HG02588 (cell line): ENCODE data around the gene RPH3AL.
"Not testable (repeated sequence)": the region's sequence is repeated elsewhere in the genome, so short reads cannot be mapped to it uniquely, and the experiment has no call there.

Source experiments
- ATAC-seq: cut with Tn5 transposase; IDR thresholded peaks from one replicate; pipeline ENCODE4 v1.9.1; 2021; ENCODE audit warnings: mild to moderate bottlenecking, moderate library complexity; ENCODE audit not compliant: unreplicated experiment

Gene RPH3AL

DNA sequence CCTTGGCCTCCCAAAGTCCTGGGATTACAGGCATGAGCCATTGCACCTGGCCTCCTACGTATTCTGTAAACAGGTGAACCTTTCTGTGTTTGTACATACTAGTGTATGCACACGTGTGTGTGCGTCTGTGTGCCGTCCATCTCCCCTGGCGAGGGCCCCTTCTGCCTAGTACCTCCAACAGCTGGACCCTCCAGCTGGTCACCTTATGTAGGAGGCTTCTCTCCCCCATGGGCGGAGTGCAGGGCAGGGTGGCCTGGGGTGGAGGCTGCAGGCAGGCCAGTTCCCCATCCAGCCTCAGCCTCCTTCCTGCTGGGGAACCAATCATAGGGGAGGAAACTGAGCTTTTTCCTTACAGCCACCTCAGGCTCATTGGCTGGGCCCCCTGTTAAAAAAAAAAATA is 146.8 kb downstream of the RPH3AL start:
- ATAC-seq, result no peak

DNA sequence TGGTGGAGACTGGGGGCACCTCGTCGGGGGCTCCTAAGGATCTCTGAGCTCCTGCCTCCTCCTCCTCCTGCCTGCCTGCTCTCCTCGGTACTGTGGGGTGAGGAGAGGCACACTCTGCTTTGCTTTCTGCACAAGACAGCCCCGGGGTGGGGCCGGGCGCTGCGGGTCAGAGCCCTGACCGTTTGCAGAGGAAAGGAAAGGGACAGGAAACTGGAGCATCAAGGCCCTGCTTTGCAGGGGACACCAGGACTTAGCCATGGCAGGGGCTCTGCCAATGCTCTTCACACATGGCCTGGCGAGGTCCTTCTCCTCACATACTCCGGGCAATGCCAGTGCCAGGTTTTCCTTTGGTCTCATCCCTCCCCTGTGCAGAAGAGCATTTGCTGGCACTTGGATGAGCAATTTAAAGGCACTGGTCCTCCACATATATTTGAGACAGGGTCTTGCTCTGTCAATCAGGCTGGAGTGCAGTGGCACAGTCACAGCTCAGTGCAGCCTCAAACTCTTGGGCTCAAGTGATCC is 147.4 kb downstream of the RPH3AL start:
- no peak for ATAC-seq

DNA sequence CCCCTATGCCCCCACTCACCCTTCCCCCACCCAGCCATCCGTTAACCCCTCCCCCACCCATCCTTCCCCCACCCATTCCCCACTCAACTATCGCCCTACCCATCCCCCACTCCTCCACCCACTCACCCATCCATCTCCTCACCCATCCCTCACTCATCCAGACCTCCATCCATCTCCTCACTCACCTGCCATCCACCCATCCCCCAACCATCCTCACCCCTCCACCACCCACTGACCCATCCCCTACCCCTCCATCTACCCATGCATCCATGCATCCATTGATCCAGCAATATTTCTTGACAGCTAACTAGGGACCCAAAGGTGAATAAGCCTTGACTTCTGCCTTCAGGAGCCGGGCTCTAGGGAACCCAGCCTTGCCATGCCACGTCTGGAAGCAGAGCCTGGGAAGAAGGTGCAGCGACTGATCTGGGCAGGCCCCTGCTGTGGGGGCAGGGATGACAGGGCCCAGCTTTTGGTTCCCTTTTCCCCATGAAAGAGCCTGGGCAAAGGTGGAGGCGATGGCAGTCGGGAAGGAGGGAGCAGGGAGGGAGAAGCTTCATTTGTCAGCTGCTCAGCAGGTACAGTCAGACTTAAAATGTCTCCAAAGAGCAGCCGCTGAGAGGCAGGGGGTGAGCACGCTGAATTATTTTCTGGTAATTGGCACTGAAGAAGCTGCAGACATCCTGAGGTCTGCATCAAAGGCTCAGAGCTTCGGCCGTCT is 148.0 kb downstream of the RPH3AL start:
- ATAC-seq, result no peak

DNA sequence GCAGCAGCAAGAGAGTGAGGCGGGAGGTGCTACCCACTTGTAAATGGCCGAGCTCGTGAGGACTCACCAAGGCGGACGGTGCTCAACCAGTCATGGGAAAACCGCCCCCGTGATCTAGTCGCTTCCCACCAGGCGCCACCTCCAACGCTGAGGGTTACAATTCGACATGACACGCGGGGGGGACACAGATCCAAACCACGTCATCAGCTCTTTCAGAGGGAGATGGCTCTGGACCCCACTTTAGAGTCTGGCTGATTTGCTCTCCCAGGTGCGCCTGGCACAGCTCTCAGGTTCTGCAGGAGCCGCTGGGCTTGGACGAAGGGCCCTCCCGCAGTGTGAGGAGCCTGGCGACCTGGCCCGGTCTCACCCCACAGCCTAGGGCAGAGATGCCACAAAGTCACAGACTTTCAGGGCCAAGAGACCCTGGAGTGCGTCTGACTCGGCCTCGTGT is 150.1 kb downstream of the RPH3AL start:
- no peak for ATAC-seq

DNA sequence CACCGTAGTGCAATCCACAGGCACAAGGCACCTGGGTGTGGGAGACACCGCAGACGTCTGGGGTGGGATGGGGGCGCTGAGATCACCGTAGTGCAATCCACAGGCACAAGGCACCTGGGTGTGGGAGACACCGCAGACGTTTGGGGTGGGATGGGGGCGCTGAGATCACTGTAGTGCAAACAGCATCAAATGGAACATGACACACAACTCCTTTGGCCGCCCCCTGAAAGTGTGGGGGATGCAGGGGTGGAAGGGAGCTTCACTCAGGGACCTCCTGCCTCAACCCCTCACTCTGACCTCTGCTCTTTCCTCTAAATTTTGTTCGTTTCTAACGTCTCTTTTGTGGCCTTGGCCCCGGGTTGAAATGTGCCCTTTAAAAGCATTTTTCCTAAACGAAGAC is 150.9 kb downstream of the RPH3AL start:
- not testable (repeated sequence) for ATAC-seq

DNA sequence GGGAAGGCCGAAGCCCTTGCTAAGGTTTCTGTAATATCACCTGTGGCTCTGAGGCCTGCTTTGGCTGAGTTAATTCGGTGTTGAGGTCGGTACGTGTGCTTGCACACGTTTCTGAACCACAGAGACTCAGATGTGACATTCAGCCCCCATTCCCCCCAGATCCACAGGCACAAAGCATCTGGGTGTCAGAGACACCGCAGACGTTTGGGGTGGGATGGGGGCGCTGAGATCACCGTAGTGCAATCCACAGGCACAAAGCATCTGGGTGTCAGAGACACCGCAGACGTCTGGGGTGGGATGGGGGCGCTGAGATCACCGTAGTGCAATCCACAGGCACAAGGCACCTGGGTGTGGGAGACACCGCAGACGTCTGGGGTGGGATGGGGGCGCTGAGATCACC is 151.3 kb downstream of the RPH3AL start:
- not testable (repeated sequence) for ATAC-seq

DNA sequence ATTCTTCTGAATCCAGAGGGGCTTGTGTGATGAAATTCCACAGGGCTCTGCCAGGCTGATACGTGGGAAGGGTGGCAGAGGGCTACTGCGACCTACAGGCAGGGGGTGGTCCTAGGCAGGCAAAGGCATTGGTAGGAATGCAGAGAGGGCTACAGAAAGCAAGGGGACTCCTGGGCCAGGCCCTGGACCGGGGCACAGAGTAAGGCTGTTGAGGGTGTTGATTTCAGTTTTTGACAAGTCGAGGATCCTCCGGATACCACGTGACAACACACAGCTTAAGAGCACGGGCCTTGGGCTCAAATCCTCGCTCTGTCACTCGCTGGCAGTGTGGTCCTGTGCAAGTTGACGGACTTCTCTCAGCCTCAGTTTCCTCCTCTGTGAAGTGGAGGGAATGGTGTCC is 152.0 kb downstream of the RPH3AL start:
- ATAC-seq, result no peak

DNA sequence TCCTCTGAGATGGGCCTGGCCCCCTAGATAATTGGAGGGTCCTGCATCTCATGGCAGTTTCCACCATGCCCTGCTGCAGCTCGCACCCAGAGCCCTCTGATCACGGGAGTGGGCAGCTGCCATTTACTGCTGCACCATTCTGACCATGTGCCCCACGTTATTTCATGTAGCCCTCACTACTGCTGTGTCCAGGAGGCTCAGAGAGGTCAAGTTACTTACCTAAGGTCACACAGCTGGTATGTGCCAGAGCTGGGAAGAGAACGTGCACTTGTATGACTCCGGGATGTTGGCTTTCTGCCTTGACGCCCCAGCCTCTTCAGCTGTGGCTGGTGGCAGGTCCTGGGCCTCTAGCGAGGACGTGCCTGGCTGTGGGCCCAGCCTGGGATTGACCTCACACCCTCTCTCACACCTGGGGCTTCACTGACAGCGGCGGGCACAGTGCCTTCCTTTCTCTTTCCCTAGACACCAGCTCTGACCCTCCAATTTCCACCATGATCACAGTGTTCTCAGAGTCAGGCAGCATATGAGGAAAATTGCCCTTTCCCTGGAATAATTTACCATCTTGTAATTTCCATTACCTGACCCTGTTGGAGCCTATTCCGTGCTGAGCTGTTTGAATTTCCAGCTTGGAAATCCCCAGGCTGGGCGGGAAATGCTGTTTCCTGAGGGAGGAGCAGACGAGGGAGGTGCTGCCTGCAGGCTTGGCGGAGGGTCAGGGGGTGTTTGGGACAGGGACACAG is 152.6 kb downstream of the RPH3AL start:
- ATAC-seq, result no peak

DNA sequence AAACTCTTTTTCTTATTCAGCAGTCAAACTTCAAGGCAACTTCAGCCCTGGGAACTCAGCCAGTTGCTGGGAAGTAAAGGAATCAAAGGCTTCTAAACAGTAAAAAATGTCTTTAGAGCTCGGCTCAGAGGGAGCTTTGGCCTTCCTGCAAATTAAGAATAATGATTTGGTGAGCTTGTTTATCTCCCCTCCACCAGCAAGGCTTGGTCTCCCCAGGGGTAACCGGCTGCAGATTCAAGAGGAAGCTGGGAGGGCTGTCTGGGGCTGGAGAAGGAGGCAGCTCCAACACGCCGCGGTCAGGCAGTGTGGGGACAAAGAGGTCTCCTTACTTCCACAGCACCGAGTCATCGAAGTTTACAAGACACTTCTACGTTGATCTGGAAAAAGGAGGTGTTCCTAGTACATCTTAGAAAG is 153.4 kb downstream of the RPH3AL start:
- no peak for ATAC-seq

DNA sequence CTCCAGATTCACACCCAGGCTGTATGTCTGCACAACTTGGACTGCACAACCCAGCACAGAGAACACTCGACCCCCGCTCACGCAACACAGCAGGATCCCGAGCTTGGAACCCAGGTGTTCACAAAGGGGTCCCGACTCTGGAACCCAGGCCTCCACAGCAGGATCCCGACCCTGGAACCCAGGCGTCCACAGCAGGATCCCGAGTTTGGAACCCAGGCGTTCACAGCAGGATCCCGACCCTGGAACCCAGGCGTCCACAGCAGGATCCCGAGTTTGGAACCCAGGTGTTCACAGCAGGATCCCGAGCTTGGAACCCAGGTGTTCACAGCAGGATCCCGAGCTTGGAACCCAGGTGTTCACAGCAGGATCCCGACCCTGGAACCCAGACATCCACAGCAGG is 154.4 kb downstream of the RPH3AL start:
- ATAC-seq, result not testable (repeated sequence)

DNA sequence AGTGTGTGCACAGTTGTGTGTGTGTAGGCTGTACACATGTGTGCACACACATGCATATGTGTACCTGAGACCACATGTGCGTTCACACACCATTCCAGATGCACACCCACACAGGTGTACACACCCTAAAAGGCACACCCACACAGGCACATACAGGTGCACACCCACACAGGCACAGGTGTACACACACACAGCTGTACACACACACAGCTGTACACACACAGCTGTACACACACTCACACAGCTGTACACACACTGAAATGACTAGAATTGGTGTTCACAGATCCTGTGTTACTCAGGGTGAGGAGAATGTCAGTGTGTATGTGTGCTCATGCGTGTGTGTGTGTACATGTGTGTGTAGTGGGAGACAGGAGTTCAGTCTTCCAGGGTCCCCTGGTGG is 155.3 kb downstream of the RPH3AL start:
- no peak for ATAC-seq

DNA sequence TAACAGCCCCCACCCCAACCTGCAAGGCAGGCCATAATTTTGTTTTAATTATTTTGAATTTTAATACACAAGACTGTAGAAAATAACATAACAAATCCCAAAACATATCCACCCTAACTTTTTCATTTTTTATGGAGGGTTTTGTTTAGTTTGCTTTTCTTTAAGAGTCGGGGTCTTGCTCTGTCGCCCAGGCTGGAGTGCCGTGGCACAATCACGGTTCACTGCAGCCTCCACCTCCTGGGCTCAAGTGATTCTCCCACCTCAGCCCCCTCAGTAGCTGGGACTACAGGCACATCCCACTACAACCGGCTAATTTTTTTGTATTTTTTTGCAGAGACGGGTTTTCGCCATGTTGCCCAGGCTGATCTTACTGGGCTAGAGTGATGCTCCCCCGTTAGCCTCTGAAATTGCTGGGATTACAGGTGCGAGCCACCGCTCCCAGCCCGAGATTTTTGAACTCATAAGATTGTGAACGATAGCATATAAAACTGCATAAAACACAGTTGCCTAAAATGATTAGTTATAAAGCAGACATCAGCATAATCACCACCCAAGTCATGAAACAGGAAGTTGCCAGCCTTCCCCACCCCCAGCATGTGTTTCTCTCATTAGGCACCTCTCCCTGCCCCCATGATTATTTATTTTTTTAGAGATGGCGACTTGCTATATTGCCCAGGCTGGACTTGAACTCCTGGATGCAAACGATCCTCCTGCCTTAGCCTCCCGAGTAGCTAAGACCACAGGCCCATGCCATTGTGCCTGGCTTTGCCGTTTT is 157.6 kb downstream of the RPH3AL start:
- no peak for ATAC-seq

DNA sequence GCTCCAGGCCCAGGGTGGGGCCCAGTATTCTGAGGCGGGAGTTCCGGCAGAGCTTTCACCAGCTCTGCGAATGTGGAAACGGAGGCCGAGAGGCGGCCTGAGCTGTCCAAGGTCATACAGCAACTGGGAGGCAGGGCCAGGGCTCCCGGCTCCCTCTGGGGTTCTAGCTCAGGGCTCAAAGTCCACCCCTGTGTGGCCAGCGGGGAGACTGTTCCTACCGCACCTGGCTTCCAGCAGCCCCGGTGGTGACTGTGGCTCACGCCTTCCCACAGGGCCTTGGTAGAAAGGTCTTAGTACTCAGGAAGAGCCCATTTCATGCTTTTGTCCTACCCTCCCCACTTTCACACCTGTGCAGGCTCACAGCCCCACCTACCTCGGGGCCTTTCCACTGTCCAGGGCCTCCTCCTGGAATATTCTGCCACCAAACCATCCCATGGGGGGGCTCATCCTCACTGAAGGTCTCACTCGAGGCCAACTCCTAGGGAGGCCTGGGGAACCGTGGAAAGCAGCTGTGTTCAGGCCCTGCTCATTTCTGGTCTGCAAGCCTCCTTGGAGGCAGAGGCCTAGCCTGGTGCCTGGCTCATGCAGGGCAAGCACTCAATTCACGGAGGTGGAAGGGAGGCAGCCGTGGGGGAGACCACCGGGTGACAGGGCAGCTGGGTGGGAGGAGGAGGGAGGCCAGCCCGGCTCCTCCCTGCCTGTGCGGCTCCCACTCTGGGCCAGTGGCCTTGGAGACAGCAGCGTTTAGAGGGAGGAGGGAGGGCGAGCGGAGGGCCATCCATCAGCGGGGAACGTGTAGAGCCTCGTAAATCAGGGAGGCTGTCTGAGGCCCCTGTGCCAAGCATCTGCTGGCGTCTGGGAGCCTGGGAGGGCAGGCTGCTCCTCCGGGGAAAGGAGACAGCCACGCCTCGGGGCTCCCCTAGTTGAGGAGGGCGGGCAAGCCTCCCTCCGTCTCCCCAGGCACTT is 158.5 kb downstream of the RPH3AL start:
- no peak for ATAC-seq

DNA sequence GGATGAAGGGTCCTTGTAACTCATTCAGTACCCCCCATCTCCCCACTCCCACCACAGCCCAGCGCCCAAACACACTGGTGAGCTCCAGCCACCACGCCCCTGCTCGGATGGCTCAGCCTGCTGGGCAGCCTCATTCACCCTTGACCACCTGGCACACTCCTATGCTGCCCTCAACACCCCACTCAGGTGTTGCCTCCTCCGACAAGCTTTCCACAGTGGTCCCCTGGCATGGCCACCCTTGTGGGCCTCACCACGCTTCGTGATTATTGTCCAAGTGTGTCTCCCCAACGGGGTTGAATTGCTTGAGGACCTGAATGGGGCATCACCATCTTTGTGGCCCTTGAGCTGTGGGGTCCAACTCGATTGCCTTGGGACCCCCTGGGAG is 159.2 kb downstream of the RPH3AL start:
- no peak for ATAC-seq

DNA sequence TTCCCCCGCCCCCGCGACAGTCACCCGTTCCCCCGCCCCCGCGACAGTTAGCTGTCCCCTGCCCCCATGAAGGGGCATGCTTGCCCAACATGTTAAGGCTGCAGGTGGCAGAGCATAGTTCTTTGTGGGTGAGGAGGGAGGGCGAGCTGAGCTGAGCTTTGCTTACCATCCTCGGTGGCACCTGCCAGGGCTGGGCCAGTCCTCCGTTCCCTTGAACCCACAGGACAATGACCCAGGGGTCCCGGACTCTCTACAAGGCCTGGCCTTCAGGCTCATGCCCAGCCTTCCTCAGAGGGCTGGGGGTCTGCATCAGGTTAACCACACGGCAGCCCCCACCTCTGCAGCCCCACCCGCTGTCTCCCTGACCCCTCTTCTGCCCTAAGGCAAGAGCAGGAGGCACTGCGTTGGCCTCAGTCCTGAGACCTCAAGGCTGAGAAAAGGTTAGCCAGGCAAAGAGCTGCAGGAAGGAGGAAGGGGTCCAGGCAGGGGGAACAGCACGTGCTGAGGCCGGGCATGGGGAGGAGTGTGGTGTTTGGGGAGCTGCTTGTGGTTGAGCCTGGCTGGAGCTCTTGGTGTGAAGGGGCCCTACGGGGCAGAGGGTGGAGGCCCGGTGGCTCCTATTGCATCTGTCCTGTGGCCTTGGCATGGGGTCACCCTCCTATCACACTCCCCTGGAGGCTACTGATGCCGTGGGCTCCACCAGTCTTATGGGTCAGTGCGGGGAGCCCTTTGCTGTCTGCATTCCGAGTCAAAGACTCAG is 159.8 kb downstream of the RPH3AL start:
- ATAC-seq, result no peak

DNA sequence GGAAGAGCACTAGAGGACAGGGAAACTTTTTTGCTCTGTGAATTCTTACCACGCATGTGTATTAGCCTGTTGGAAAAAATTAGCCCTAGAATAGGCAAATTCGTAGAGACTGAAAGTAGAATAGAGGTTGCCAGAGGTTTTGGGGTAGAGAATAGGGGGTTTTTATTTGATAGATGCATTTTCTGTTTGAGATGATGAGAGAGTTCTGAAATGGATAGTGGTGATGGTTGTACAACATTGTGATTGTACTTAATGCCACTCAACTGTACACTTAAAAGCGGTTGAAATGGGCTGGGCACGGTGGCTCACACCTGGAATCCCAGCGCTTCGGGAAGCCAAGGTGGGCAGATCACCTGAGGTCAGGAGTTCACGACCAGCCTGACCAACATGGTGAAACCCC is 163.2 kb downstream of the RPH3AL start:
- no peak for ATAC-seq

DNA sequence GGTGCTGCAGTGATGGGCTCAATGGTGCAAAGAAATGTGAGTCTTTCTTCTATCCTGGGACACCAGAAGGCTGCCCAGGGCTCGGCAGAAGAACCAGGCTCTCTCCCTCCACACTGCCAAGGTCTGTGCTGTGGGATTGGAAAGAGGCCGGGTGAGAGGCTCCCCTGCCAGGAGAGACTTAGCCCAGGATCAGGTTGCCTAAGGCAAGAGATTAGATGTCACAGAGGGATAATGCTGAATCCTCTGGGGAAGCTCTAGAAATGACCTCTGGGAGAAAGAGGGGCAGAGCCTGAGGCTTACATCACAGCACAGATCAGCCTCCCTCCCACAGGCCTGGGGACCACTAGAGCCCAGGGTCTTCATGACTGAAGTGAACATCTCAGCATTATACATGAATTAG is 165.5 kb downstream of the RPH3AL start:
- ATAC-seq, result no peak

DNA sequence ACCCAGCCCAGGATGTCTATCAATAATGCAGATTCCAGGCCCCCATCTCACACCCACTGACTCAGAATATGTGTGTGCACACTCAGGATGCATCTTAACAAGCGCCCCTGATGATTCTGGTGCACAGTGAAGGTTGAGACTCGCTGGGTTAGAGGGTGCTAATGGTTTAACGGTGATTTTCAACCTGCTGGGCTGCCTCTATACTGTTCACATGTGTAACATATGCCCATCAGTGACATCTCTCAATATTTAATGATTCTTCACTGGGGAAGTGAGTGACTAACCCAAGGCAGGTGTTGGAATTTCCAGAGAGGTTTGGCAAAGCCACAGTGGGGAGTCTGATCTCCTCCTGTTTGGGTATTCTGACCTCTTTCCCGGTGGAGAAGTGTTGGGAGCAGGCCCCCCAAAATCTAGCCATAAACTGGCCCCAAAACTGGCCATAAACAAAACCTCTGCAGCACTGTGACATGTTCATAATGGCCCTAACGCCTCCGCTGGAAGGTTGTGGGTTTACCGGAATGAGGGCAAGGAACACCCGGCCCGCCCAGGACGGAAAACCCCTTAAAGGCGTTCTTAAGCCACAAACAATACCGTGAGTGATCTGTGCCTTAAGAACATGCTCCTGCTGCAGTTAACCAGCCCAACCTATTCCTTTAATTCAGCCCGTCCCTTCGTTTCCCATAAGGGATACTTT is 167.0 kb downstream of the RPH3AL start:
- ATAC-seq, result no peak

DNA sequence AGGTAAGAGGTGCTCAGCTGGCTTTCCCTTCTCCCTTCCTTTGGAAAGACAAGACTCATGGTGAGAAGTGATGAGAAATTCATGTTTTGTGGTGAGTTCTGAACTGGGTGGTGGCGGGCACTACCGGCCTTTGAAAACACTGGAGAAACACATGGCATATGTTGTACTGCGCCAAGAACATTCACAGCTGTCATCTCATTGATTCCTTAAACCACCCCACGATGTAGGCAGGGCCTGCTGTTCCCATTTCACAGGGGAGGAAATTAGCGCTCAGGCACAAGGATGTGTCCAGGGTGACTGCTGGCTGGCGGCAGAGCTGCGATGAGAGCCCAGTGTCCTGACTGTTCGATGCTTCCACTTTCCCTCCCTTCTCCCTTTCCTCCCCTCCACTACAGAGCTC is 169.6 kb downstream of the RPH3AL start:
- ATAC-seq, result no peak
